ENCODE data around the gene CD7.

GRCh38 chr17:82304826-82305726 is 12.3 kb downstream of the CD7 start:
- no peak for TF ChIP-seq CTCF (IDR thresholded peaks at IDR 0.05)
- no peak for TF ChIP-seq POLR2A (IDR thresholded peaks at IDR 0.05)
- TF ChIP-seq POLR2AphosphoS5 (IDR thresholded peaks at IDR 0.05; ENCODE audit: insufficient read depth in 1 of 2, low read depth in 1 of 2) = no peak

Data from vagina (tissue), 2 donors.